ENCODE data around the gene GNG10. TPM values are rescaled to one million over a fixed set of nuclear protein-coding genes. Genes with fewer than 3 reads are reported as not detected.

Gene GNG10
- total RNA-seq, 1 donor from 2014 or later = 36.4 TPM

GRCh38 chr9:111696796-111697195, 35.4 kb downstream of the GNG10 start:
- Mint-ChIP-seq H3K27ac (ENCODE audit: unreplicated experiment) (no peak overlapping the region), H3K27me3 (ENCODE audit: unreplicated experiment) (no peaks in the 10 kb centered on the region), H3K9me3 (ENCODE audit: unreplicated experiment) (no peaks in the 10 kb centered on the region), H3K36me3 (ENCODE audit: unreplicated experiment) (no peaks in the 10 kb centered on the region), H3K4me1 (ENCODE audit: unreplicated experiment) (no peaks in the 10 kb centered on the region), H3K4me3 (ENCODE audit: unreplicated experiment) (no peak overlapping the region)
- DNase-seq (ENCODE audit: extremely low spot score, unreplicated experiment) = no peak
- no peak for TF ChIP-seq CTCF (IDR thresholded peaks at IDR 0.05)

GRCh38 chr9:111700776-111701175, 39.4 kb downstream of the GNG10 start:
- no peak overlapping the region for H3K27ac Mint-ChIP-seq (ENCODE audit: unreplicated experiment)
- no peak for DNase-seq (ENCODE audit: extremely low spot score, unreplicated experiment)
- no peaks in the 10 kb centered on the region for H3K36me3 Mint-ChIP-seq (ENCODE audit: unreplicated experiment)
- no peaks in the 10 kb centered on the region for H3K27me3 Mint-ChIP-seq (ENCODE audit: unreplicated experiment)
- no peaks in the 10 kb centered on the region for H3K4me1 Mint-ChIP-seq (ENCODE audit: unreplicated experiment)
- no peaks in the 10 kb centered on the region for H3K9me3 Mint-ChIP-seq (ENCODE audit: unreplicated experiment)
- TF ChIP-seq CTCF (IDR thresholded peaks at IDR 0.05) = no peak
- no peak overlapping the region for H3K4me3 Mint-ChIP-seq (ENCODE audit: unreplicated experiment)

GRCh38 chr9:111704503-111704902, 43.1 kb downstream of the GNG10 start:
- no peaks in the 10 kb centered on the region for H3K9me3 Mint-ChIP-seq (ENCODE audit: unreplicated experiment)
- TF ChIP-seq CTCF (IDR thresholded peaks at IDR 0.05) = no peak
- no peaks in the 10 kb centered on the region for H3K4me1 Mint-ChIP-seq (ENCODE audit: unreplicated experiment)

GRCh38 chr9:111711548-111711947, 50.1 kb downstream of the GNG10 start:
- Mint-ChIP-seq H3K27me3 (ENCODE audit: unreplicated experiment) (no peaks in the 10 kb centered on the region), H3K4me1 (ENCODE audit: unreplicated experiment) (no peaks in the 10 kb centered on the region), H3K9me3 (ENCODE audit: unreplicated experiment) (no peaks in the 10 kb centered on the region), H3K4me3 (ENCODE audit: unreplicated experiment) (no peak overlapping the region), H3K36me3 (ENCODE audit: unreplicated experiment) (no peaks in the 10 kb centered on the region), H3K27ac (ENCODE audit: unreplicated experiment) (no peak overlapping the region)
- no peak for TF ChIP-seq CTCF (IDR thresholded peaks at IDR 0.05)
- no peak for DNase-seq (ENCODE audit: extremely low spot score, unreplicated experiment)

More at GRCh38 chr9:111704503-111704902, 43.1 kb downstream of the GNG10 start:
- Mint-ChIP-seq H3K27me3 (ENCODE audit: unreplicated experiment) (no peaks in the 10 kb centered on the region), H3K27ac (ENCODE audit: unreplicated experiment) (no peak overlapping the region), H3K4me3 (ENCODE audit: unreplicated experiment) (no peak overlapping the region), H3K36me3 (ENCODE audit: unreplicated experiment) (no peaks in the 10 kb centered on the region)
- no peak for DNase-seq (ENCODE audit: extremely low spot score, unreplicated experiment)

- Mint-ChIP-seq H3K9me3 (ENCODE audit: unreplicated experiment) (no peaks in the 10 kb centered on the region), H3K36me3 (ENCODE audit: unreplicated experiment) (no peaks in the 10 kb centered on the region), H3K27ac (ENCODE audit: unreplicated experiment) (no peak overlapping the region), H3K27me3 (ENCODE audit: unreplicated experiment) (no peaks in the 10 kb centered on the region), H3K4me1 (ENCODE audit: unreplicated experiment) (no peaks in the 10 kb centered on the region), H3K4me3 (ENCODE audit: unreplicated experiment) (no peak overlapping the region)
- no peak for DNase-seq (ENCODE audit: extremely low spot score, unreplicated experiment)
- no peak for TF ChIP-seq CTCF (IDR thresholded peaks at IDR 0.05)
Observed at GRCh38 chr9:111712369-111712768, 51.0 kb downstream of the GNG10 start.
